H9 (cell line): ENCODE measurements around the gene STYK1. TPM values are rescaled to one million over a fixed set of nuclear protein-coding genes. Genes with fewer than 3 reads are reported as not detected.

Experiments used
- DNase-seq: peaks from one replicate; pipeline ENCODE4 v3.0.0-alpha.2; 2017
- H2AFZ ChIP-seq: one replicate; pipeline ENCODE4 v1.6.1; 2013; ENCODE audit warnings: mild to moderate bottlenecking, low read length, control low read depth, moderate library complexity
- H2AK5ac ChIP-seq: 2 replicates; pipeline ENCODE4 v1.6.1; 2013; ENCODE audit warnings: low read length, control low read depth, mixed read lengths; ENCODE audit not compliant: insufficient read length
- H2BK120ac ChIP-seq: one replicate; pipeline ENCODE4 v1.6.1; 2013; ENCODE audit warnings: low read depth, mild to moderate bottlenecking, low read length, control low read depth, inconsistent platforms; ENCODE audit not compliant: poor library complexity, severe bottlenecking
- H2BK12ac ChIP-seq: 2 replicates; pipeline ENCODE4 v1.6.1; 2013; ENCODE audit warnings: low read length, control low read depth, mixed read lengths, low read depth; ENCODE audit not compliant: insufficient read length
- H2BK15ac ChIP-seq: 2 replicates; pipeline ENCODE4 v1.6.1; 2013; ENCODE audit warnings: low read depth, low read length, control low read depth
- H2BK20ac ChIP-seq: one replicate; pipeline ENCODE4 v1.6.1; 2013; ENCODE audit warnings: low read depth, mild to moderate bottlenecking, low read length, control low read depth, inconsistent platforms; ENCODE audit not compliant: poor library complexity, severe bottlenecking
- H2BK5ac ChIP-seq: 2 replicates; pipeline ENCODE4 v1.6.1; 2013; ENCODE audit warnings: low read length, control low read depth, mixed read lengths; ENCODE audit not compliant: insufficient read length
- H3K14ac ChIP-seq: 2 replicates; pipeline ENCODE4 v1.6.1; 2013; ENCODE audit warnings: low read length, control low read depth; ENCODE audit not compliant: insufficient read depth
- H3K18ac ChIP-seq: 2 replicates; pipeline ENCODE4 v1.6.1; 2013; ENCODE audit warnings: low read depth, mild to moderate bottlenecking, mixed read lengths, low read length, control low read depth; ENCODE audit not compliant: insufficient read length
- H3K23ac ChIP-seq: 2 replicates; pipeline ENCODE4 v1.6.1; 2013; ENCODE audit warnings: low read length, control low read depth, mixed read lengths, low read depth; ENCODE audit not compliant: insufficient read length
- H3K23me2 ChIP-seq: 2 replicates; pipeline ENCODE4 v1.6.1; 2013; ENCODE audit warnings: low read depth, mild to moderate bottlenecking, mixed read lengths, low read length, control low read depth; ENCODE audit not compliant: insufficient read length, poor library complexity, severe bottlenecking
- H3K27ac ChIP-seq: 2 replicates; pipeline ENCODE4 v1.5.1; 2013; ENCODE audit warnings: low read length, control low read depth, mixed read lengths, low read depth; ENCODE audit not compliant: insufficient read length
- H3K27me3 ChIP-seq: 2 replicates; pipeline ENCODE4 v1.6.1; 2013; ENCODE audit warnings: low read length, control low read depth, inconsistent platforms; ENCODE audit not compliant: insufficient read depth
- H3K4ac ChIP-seq: 2 replicates; pipeline ENCODE4 v1.6.1; 2013; ENCODE audit warnings: low read depth, mild to moderate bottlenecking, control low read depth, inconsistent platforms, low read length, moderate library complexity
- H3K4me1 ChIP-seq: 2 replicates; pipeline ENCODE4 v1.6.1; 2013; ENCODE audit warnings: low read length, control low read depth, inconsistent platforms; ENCODE audit not compliant: insufficient read depth
- H3K4me2 ChIP-seq: 2 replicates; pipeline ENCODE4 v1.6.1; 2013; ENCODE audit warnings: low read length, control low read depth, mixed read lengths; ENCODE audit not compliant: insufficient read length, insufficient read depth
- H3K56ac ChIP-seq: 2 replicates; pipeline ENCODE4 v1.6.1; 2013; ENCODE audit warnings: low read depth, mild to moderate bottlenecking, mixed read lengths, low read length, control low read depth; ENCODE audit not compliant: insufficient read length
- H3K79me1 ChIP-seq: 2 replicates; pipeline ENCODE4 v1.6.1; 2013; ENCODE audit warnings: low read depth, mild to moderate bottlenecking, moderate library complexity, low read length, control low read depth, inconsistent platforms; ENCODE audit not compliant: insufficient read depth, poor library complexity, severe bottlenecking
- H3K79me2 ChIP-seq: 2 replicates; pipeline ENCODE4 v1.6.1; 2013; ENCODE audit warnings: low read length, control low read depth, inconsistent platforms; ENCODE audit not compliant: insufficient read depth
- H3K9ac ChIP-seq: 2 replicates; pipeline ENCODE4 v1.6.1; 2013; ENCODE audit warnings: low read length, control low read depth, mixed read lengths; ENCODE audit not compliant: insufficient read length; ENCODE audit errors: extremely low read depth
- H3K9me3 ChIP-seq: one replicate; pipeline ENCODE4 v1.6.1; 2013; ENCODE audit warnings: low read depth, low read length, inconsistent platforms; ENCODE audit not compliant: control insufficient read depth
- H3T11ph ChIP-seq: one replicate; pipeline ENCODE4 v1.6.1; 2013; ENCODE audit warnings: mild to moderate bottlenecking, low read length, control low read depth, inconsistent platforms
- H4K20me1 ChIP-seq: one replicate; pipeline ENCODE4 v1.6.1; 2013; ENCODE audit not compliant: control insufficient read depth, insufficient read length, insufficient read depth
- H4K5ac ChIP-seq: 2 replicates; pipeline ENCODE4 v1.6.1; 2013; ENCODE audit warnings: low read depth, mild to moderate bottlenecking, mixed read lengths, low read length, control low read depth; ENCODE audit not compliant: insufficient read length
- H4K8ac ChIP-seq: replicated peaks from 2 replicates; pipeline ENCODE4 v1.6.1; 2013; ENCODE audit warnings: low read length, control low read depth, mixed read lengths, low read depth; ENCODE audit not compliant: insufficient read length
- H4K91ac ChIP-seq: 2 replicates; pipeline ENCODE4 v1.6.1; 2013; ENCODE audit warnings: low read depth, mild to moderate bottlenecking, moderate library complexity, mixed read lengths, low read length, control low read depth; ENCODE audit not compliant: insufficient read length
- H3K27ac Mint-ChIP-seq, 3 experiments: 2 replicates in 2 of 3; 3 replicates in 1 of 3; pipeline ENCODE4 v1.8.0; 2020 to 2021; ENCODE audit warnings: mixed read lengths in 3 of 3, mild to moderate bottlenecking in 1 of 3, moderate library complexity in 1 of 3
- H3K27me3 Mint-ChIP-seq: 2 replicates; pipeline ENCODE4 v1.8.0; 2021; ENCODE audit warnings: low read depth, mild to moderate bottlenecking, moderate library complexity, mixed read lengths
- H3K36me3 Mint-ChIP-seq, 3 experiments: 2 replicates in 2 of 3; 3 replicates in 1 of 3; pipeline ENCODE4 v1.8.0; 2020 to 2021; ENCODE audit warnings: low read depth in 3 of 3, mixed read lengths in 3 of 3; ENCODE audit not compliant: insufficient read depth in 1 of 3
- H3K4me1 Mint-ChIP-seq, 2 experiments: 2 replicates each; pipeline ENCODE4 v1.8.0; 2020; ENCODE audit warnings: mixed read lengths in 2 of 2
- H3K4me3 Mint-ChIP-seq, 2 experiments: 2 replicates in 1 of 2; 3 replicates in 1 of 2; pipeline ENCODE4 v1.8.0; 2020 to 2021; ENCODE audit warnings: mild to moderate bottlenecking in 2 of 2, mixed read lengths in 2 of 2, moderate library complexity in 1 of 2
- H3K9me3 Mint-ChIP-seq, 2 experiments: 2 replicates in 1 of 2; 3 replicates in 1 of 2; pipeline ENCODE4 v1.8.0; 2020; ENCODE audit warnings: mild to moderate bottlenecking in 2 of 2, mixed read lengths in 2 of 2, moderate library complexity in 1 of 2
- CTCF ChIP-seq: fragments of 200-600 bp; sonication (generic); conservative IDR thresholded peaks from 3 replicates; pipeline ENCODE4 v1.8.0; 2021; ENCODE audit warnings: antibody characterized with exemption, mild to moderate bottlenecking
- WGBS: extraction: QIAGEN DNeasy Blood & Tissue Kit; methylation state at CpG from one replicate; pipeline ENCODE4 v1.1.7; 2013; ENCODE audit warnings: missing lambda C conversion rate, low lambda C conversion rate, mixed read lengths; ENCODE audit not compliant: insufficient read length; ENCODE audit errors: extremely low coverage; 5-methylcytosine and 5-hydroxymethylcytosine counted together
- total RNA-seq: library from RNA; stranded (reverse); gene quantifications from 2 replicates; pipeline ENCODE4 v1.2.1, GENCODE V29; 2021

STYK1 gene
- total RNA-seq, 1 experiment from 2014 or later, result 0.37 TPM

- Histone ChIP-seq H3K27ac (no peak overlapping the region), H3K79me1 (no peaks in the 10 kb centered on the region), H3K9ac (no peak overlapping the region), H2BK12ac (no peak overlapping the region), H2BK120ac (no peak overlapping the region), H4K8ac (no peak overlapping the region), H4K5ac (no peak overlapping the region), H3K23ac (no peak overlapping the region), H3K9me3 (no peaks in the 10 kb centered on the region), H3K4ac (no peak overlapping the region), H3K79me2 (no peaks in the 10 kb centered on the region), H2BK5ac (no peak overlapping the region), H3K4me2 (no peak overlapping the region), H2AK5ac (no peak overlapping the region), H3K56ac (no peak overlapping the region), H3K18ac (no peak overlapping the region), H3T11ph (no peak overlapping the region), H2AFZ (no peak overlapping the region), H3K14ac (no peak overlapping the region), H3K27me3 (no peaks in the 10 kb centered on the region), H2BK15ac (no peak overlapping the region), H4K91ac (no peak overlapping the region), H3K4me1 (no peaks in the 10 kb centered on the region), H4K20me1 (no peaks in the 10 kb centered on the region), H3K23me2 (no peaks in the 10 kb centered on the region), H2BK20ac (no peak overlapping the region)
- H3K9me3 Mint-ChIP-seq, result peaks cover 17 to 25% of the 10 kb centered on the region in 2 experiments; a peak in 4 of 5 replicates
- H3K36me3 Mint-ChIP-seq, result peaks cover 30 to 49% (median 38%) of the 10 kb centered on the region in 3 experiments
- no peak overlapping the region; a peak in 1 of 7 replicates for H3K27ac Mint-ChIP-seq
- no peak overlapping the region for H3K4me3 Mint-ChIP-seq
- no CpG with 5 or more reads among the region's 1 CpG for WGBS
- TF ChIP-seq CTCF, result no peak
- no peaks in the 10 kb centered on the region for H3K4me1 Mint-ChIP-seq
- no peak for DNase-seq
- H3K27me3 Mint-ChIP-seq, result no peaks in the 10 kb centered on the region
Measured at GRCh38 chr12:10584415-10584814, 89.4 kb downstream of the STYK1 start.
